HAP-1 (cell line): ENCODE results near the gene MIER2.
A peak's percentile ranks its signal among the peaks of the same experiment; 100 is the strongest.

Source experiments
- DNase-seq, 2 experiments: peaks; one replicate each; pipeline ENCODE4 v3.0.0-alpha.2; 2016 to 2020; ENCODE audit warnings: low spot score in 2 of 2
- H3K27me3 ChIP-seq: fragments of 250-450 bp; sonication (Bioruptor Pico); 2 replicates; pipeline ENCODE4 v1.5.1; 2020; ENCODE audit warnings: low read depth, mild to moderate bottlenecking, moderate library complexity
- H3K36me3 ChIP-seq: fragments of 250-450 bp; sonication (Bioruptor Pico); replicated peaks from 2 replicates; pipeline ENCODE4 v1.5.1; 2020; ENCODE audit warnings: mild to moderate bottlenecking
- H3K4me1 ChIP-seq: fragments of 250-450 bp; sonication (Bioruptor Pico); 2 replicates; pipeline ENCODE4 v1.5.1; 2020; ENCODE audit warnings: mild to moderate bottlenecking
- H3K4me3 ChIP-seq: fragments of 250-450 bp; sonication (Bioruptor Pico); 2 replicates; pipeline ENCODE4 v1.5.1; 2020; ENCODE audit warnings: mild to moderate bottlenecking, moderate library complexity
- H3K9me3 ChIP-seq: fragments of 250-450 bp; sonication (Bioruptor Pico); 2 replicates; pipeline ENCODE4 v1.5.1; 2020; ENCODE audit warnings: mild to moderate bottlenecking, moderate library complexity
- in situ Hi-C: fragments of 300-500 bp; cut with MboI; formaldehyde crosslinking; loops from 3 replicates; pipeline ENCODE4 v1.14.3; 2020; ENCODE audit warnings: low sequenced_read_pairs, inconsistent platforms, mixed read lengths

MIER2 gene

GRCh38 chr19:309206-309565 is 35.4 kb downstream of the MIER2 start:
- no peak for DNase-seq
- no peaks in the 10 kb centered on the region for H3K4me1 ChIP-seq
- H3K9me3 ChIP-seq: no peaks in the 10 kb centered on the region
- H3K4me3 ChIP-seq: no peak overlapping the region
- peaks cover 71% of the 10 kb centered on the region for H3K36me3 ChIP-seq
- H3K27me3 ChIP-seq: no peaks in the 10 kb centered on the region
- in situ Hi-C loops: no loop called here

DNA sequence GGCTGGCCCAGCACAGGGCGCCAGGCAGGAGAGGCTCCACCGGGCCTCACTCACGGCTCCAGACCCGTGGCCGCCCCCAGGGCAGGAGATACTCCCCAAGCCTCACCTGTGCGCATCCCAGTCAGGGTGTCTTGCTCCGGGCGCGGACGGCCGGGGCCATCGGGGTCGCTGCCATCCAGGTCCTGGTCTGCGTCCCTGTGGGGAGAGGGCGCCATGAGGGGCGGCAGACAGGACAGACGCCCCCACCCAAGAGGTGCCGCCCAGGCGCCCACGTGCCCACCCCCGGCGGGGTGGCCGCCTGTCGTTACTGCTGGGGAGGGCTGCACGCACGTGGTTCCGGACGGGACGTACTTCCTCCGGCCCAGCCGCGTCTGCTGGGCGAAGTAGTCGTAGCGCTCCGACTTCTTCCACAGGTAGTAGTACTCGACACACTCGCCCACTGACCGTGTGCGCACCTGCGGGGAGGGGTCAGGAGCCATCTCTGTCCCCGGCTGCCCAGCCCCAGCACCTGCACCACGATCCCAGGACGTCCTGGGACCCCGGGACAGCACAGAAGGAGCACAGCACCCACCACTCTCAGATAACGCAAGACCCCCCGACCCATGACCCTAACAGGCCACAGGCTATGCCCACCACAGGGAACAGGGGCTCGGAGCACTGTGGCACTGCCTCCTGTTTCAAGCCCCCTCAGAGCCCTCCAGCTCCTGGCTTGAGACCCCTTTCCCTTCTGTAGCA is 36.0 kb downstream of the MIER2 start:
- H3K4me1 ChIP-seq: no peaks in the 10 kb centered on the region

DNA sequence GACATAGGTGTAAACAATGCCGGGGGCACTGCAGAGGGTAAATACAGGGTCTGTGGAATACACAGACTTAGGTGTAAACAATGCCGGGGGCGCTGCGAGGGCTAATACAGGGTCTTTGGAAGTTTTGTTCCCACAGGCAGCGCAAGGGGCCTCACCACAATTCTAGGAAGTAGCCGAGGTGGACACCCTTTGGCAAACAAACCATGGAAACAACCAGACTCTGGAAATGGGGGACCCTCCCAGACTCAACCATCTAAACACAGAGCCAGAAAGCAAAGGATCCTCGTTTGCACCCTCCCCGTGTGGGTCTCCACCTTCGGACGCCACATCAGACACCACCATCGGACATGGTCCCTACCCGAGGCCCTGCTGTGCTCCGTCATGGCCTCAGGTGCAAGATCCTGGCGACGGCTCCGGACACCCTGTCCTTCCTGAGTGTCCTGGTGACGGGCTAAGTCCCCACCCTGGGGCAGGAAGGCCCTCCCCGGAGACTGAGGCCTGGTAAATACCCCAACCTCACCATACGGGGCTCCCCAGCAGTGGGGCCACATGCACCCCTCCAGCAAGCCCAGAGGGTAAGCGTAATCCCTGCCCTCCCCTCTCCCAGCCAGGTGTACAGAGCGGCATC is 36.7 kb downstream of the MIER2 start:
- no peak for DNase-seq
- no peaks in the 10 kb centered on the region for H3K27me3 ChIP-seq
- H3K4me3 ChIP-seq: no peak overlapping the region
- H3K36me3 ChIP-seq: peaks cover 60% of the 10 kb centered on the region
- no peaks in the 10 kb centered on the region for H3K9me3 ChIP-seq
- no peaks in the 10 kb centered on the region for H3K4me1 ChIP-seq
- in situ Hi-C loops: no loop called here

More for the DNA sequence above, 36.0 kb downstream of the MIER2 start:
- no peak for DNase-seq
- H3K4me3 ChIP-seq: no peak overlapping the region
- in situ Hi-C loops: no loop called here
- no peaks in the 10 kb centered on the region for H3K9me3 ChIP-seq
- no peaks in the 10 kb centered on the region for H3K27me3 ChIP-seq
- H3K36me3 ChIP-seq: peaks cover 65% of the 10 kb centered on the region

GRCh38 chr19:307111-307531 is 37.5 kb downstream of the MIER2 start:
- in situ Hi-C loops: no loop called here
- Histone ChIP-seq H3K9me3 (no peaks in the 10 kb centered on the region), H3K4me3 (no peak overlapping the region), H3K4me1 (no peaks in the 10 kb centered on the region), H3K36me3 (peaks cover 60% of the 10 kb centered on the region), H3K27me3 (no peaks in the 10 kb centered on the region)
- no peak for DNase-seq

- H3K4me3 ChIP-seq: no peak overlapping the region
- no peaks in the 10 kb centered on the region for H3K27me3 ChIP-seq
- no peak for DNase-seq
- H3K4me1 ChIP-seq: no peaks in the 10 kb centered on the region
- peaks cover 56% of the 10 kb centered on the region for H3K36me3 ChIP-seq
- no peaks in the 10 kb centered on the region for H3K9me3 ChIP-seq
- in situ Hi-C loops: no loop called here
Observed at GRCh38 chr19:306151-306900, 38.3 kb downstream of the MIER2 start.

DNA sequence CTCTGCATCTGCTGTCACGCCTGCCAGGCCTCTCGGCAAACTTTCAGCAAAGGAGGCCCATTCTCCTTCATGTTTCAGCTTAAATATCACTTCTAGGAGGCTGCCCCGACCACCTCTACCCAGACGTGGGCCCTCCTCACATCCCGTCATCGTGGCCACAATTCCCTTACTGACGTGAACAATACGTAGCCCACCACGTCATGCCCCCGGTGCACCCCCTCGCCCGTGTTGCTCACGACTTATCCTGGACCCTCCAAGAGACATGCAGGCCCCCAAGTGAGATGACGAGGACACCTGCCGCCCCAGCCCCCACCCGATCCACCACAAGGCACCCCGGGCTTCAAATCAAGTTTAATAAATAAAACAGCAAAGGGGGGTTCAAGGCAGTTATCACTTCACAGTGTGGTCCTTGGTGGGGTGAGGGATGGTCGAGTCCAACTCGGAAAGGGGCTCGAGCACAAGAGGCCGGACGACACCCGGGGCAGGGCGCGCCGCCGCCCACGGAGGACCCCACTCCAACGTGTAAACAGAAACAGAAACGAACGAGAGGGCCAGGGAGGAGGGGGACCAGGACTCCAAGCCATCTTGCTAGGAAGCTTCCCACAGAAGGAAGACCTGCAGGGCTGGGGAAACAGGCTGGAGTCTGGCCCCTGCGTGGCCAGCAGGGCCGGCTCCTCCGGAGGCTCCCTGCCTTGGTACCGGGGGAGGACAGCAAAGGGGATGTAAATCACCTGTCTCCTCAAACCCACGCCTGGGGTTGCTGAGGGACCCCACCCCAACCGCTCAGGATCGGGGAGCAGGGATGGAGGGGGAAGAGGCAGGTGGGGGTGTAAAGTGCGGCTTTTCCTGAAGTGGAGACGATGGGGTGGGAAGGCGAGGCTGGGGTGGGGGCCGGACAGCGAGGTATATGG is 39.1 kb downstream of the MIER2 start:
- no peak overlapping the region for H3K4me3 ChIP-seq
- H3K36me3 ChIP-seq: peaks cover 48% of the 10 kb centered on the region
- H3K9me3 ChIP-seq: no peaks in the 10 kb centered on the region
- in situ Hi-C loops: no loop called here
- H3K4me1 ChIP-seq: no peaks in the 10 kb centered on the region
- H3K27me3 ChIP-seq: no peaks in the 10 kb centered on the region
- DNase-seq: no peak

DNA sequence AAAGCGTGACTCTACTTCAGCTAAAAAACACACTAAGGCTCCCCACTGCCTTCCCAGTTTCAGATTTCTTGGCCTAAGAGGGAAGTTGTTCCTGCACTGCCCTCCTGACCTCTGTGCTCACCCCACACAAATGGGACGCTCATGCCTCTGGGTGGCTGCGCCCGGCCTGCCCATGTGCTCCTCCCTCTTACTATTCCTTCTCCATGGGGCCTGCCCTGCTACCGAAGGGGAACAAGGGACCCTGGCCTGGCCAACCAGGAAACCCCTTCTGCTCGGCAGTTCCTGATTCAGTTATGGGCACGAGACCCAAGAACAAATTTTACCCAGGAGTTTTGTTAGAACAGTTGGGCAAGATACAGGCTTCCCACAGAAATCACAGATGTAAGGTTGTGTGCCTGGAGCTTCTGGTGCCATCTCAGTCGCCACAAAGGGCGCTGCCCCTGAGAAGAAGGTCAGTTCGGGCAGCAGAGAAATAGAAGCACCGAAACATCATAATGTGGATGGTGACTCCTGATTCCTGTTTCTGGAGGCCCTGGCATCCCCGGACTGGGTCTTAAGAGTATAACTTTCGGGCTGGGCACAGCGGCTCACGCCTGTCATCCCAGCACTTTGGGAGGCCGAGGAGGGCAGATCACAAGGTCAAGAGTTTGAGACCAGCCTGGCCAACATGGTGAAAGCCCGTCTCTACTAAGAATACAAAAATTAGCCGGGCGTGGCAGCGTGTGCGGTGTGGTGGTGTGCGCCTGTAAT is 47.9 kb downstream of the MIER2 start:
- Histone ChIP-seq H3K27me3 (0 out of 2 replicates have a peak, but pooled peaks cover 4% of the 10 kb centered on the region), H3K9me3 (no peaks in the 10 kb centered on the region), H3K36me3 (no peaks in the 10 kb centered on the region), H3K4me1 (peaks cover 6% of the 10 kb centered on the region), H3K4me3 (no peak overlapping the region)
- no peak for DNase-seq
- in situ Hi-C loops: no loop called here

DNA sequence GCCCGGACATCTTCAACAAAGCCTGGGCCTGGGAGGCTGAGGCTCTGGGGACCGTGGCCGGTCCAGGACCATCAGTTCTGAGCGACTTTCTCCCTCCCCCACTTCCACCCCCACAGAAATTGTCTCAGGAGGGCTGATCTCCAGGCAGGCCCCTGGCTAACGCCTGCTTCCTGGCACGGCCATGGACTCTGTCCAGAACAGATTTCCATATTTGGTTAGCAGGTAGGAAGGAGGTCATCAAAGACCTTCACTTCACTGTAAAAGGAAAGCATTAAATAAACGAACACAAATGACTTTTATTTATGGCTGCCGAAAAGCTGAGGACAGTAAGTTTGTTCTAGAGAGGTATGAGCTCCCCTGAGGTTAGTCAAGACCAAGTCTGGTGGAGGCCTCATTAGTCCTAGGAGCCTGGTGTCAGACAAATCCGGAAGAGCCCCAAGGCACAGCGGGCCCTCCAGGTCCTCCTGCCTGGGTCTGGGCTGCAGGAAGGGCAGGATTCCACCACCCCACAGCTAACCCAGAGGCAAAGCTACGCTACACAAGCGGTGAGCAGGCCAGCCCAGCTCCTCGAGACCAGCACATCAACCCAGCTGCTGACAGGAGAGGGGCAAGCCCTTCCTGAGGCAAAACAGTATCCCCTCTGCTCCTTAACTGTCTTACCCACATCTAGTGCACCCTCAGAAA is 48.8 kb downstream of the MIER2 start:
- DNase-seq: no peak
- H3K27me3 ChIP-seq: 0 out of 2 replicates have a peak, but pooled peaks cover 4% of the 10 kb centered on the region
- no peak overlapping the region for H3K4me3 ChIP-seq
- H3K4me1 ChIP-seq: peaks cover 6% of the 10 kb centered on the region
- H3K9me3 ChIP-seq: no peaks in the 10 kb centered on the region
- in situ Hi-C loops: no loop called here
- H3K36me3 ChIP-seq: no peaks in the 10 kb centered on the region

DNA sequence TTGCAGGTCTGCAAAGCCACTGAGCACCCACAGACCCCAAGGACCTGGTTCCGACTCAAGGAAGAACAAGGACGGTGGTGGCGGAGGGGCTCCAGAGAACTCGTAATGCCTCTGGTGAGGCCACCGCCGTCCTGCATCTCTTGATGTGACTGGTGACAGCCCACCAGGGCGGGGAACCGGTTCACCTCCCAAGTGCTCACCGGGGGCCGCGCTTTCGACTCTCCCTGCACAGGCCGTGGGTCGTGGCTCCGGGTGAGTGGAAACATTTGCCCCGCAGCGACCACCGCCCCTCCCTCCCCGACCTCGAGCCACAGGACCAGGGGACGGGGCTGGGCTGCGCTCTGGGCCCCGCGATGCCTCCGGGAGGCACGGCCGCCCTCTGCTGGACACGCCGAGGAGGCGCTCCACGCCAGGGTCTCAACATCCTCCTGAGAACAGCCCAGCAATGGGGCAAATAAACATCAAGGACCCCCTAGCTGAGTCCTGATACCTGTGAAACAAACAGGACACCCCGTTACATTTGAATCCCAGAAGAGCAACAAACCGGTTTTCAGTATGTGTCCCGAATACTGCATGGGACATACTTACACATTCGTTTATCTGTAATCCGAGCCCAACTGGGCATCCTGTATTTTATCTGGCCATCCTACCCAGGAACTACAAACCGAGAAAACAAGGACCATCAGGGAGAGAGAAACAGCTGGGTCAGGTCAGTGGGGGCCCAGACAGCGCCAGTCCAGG is 49.5 kb downstream of the MIER2 start:
- H3K9me3 ChIP-seq: no peaks in the 10 kb centered on the region
- DNase-seq: peak; percentile 47 to 82
- H3K27me3 ChIP-seq: 0 out of 2 replicates have a peak, but pooled peaks cover 4% of the 10 kb centered on the region
- no peaks in the 10 kb centered on the region for H3K36me3 ChIP-seq
- H3K4me1 ChIP-seq: peaks cover 6% of the 10 kb centered on the region
- H3K4me3 ChIP-seq: peak overlapping the region; percentile 20
- in situ Hi-C loops: no loop called here

DNA sequence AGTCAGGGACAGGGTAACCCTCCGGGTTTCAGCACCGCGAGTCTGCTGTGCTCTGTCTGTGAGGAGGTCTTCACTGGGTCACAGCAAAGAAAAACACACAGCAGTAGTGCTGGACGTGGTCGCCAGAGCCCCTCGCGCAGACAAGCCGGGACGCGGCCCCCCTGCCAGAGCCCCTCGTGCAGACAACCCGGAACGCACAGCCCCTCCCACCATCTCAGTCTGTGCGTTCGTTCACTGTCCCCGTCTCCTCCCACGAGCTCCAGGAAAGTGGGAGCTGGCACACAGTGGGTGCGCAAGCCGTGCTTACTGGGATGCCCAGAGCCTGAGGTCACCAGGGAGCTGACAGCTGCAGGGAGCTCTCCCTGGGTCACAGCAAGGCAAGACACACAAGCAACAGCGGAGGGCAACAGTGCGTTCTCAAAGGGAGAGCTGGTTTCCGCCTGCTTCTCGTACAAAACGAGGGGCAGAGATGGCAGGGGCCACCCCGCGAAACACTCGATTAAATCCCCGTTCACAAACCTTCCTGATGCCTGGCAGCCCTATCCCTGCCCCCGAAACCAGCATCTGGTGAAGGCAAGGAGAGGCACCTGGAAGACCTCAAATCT is 50.2 kb downstream of the MIER2 start:
- H3K4me1 ChIP-seq: peaks cover 6% of the 10 kb centered on the region
- no peak for DNase-seq
- in situ Hi-C loops: no loop called here
- 0 out of 2 replicates have a peak, but pooled peaks cover 4% of the 10 kb centered on the region for H3K27me3 ChIP-seq
- H3K9me3 ChIP-seq: no peaks in the 10 kb centered on the region
- peak overlapping the region; percentile 20 for H3K4me3 ChIP-seq
- no peaks in the 10 kb centered on the region for H3K36me3 ChIP-seq

DNA sequence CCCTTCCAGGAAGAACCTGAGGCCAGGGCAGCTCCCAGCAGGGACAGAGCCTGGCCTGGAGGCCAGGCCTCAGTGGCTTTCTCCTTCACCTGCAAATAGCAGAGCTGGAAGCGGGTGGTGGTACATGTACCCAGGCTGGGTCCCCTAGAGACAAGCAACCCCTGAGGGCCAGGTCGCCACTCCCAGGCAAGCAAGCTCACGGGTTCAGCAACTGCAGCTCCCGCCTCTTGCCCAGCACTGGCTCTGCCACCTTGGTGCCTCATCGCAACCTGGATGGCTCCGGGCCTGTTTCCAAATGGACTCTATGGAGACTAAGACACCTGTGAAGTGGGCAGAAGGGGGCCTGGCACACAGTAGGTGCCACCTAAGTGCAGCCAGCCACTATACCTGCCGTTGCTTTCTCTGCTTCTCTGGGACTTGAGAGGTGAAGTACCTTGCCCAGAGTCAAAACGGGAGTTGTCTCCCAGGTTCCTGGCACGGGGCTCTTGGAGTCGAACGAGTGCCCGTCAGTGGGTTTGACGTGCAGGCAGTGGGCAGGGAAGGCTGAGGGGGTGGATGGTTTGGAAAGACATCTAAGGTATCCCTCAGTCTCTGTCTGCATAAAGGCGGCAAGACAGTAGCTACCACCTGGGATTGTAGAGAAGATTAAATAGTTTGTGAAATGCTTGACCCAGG is 51.0 kb downstream of the MIER2 start:
- in situ Hi-C loops: no loop called here
- H3K27me3 ChIP-seq: 0 out of 2 replicates have a peak, but pooled peaks cover 4% of the 10 kb centered on the region
- H3K36me3 ChIP-seq: no peaks in the 10 kb centered on the region
- no peaks in the 10 kb centered on the region for H3K9me3 ChIP-seq
- no peak overlapping the region for H3K4me3 ChIP-seq
- no peak for DNase-seq
- H3K4me1 ChIP-seq: peaks cover 6% of the 10 kb centered on the region
